Astrocyte (in vitro differentiated cells and primary cell): ENCODE results near the gene TM2D3. TPM values are rescaled to one million over a fixed set of nuclear protein-coding genes. Genes with fewer than 3 reads are reported as not detected.

Experiments
- DNase-seq: peaks from one replicate; pipeline ENCODE4 v3.0.0-alpha.2; 2010; ENCODE audit warnings: low read depth
- FAIRE-seq: peaks from 2 replicates; lab custom pipeline; 2011; peaks lifted over from hg19 to GRCh38; lab: Jason Lieb, UNC
- H2AFZ ChIP-seq: 2 replicates; pipeline ENCODE4 v1.6.0; 2012; ENCODE audit warnings: low read depth, low read length, inconsistent platforms
- H3K27ac ChIP-seq: 2 replicates; pipeline ENCODE4 v1.5.1; 2011; ENCODE audit warnings: low read depth, low read length, inconsistent platforms
- H3K27me3 ChIP-seq: 2 replicates; pipeline ENCODE4 v1.6.0; 2011; ENCODE audit warnings: low read length, inconsistent platforms; ENCODE audit not compliant: insufficient read depth
- H3K36me3 ChIP-seq: 2 replicates; pipeline ENCODE4 v1.5.1; 2011; ENCODE audit warnings: low read length, inconsistent platforms; ENCODE audit not compliant: insufficient read depth
- H3K4me1 ChIP-seq: 2 replicates; pipeline ENCODE4 v1.5.1; 2011; ENCODE audit warnings: low read length, inconsistent platforms; ENCODE audit not compliant: insufficient read depth
- H3K4me2 ChIP-seq: 2 replicates; pipeline ENCODE4 v1.6.0; 2012; ENCODE audit warnings: low read length, inconsistent platforms
- H3K4me3 ChIP-seq: 2 replicates; pipeline ENCODE4 v1.5.1; 2011; ENCODE audit warnings: low read depth, mild to moderate bottlenecking, low read length, inconsistent platforms; ENCODE audit not compliant: insufficient read depth
- H3K79me2 ChIP-seq: 2 replicates; pipeline ENCODE4 v1.6.0; 2012; ENCODE audit warnings: mild to moderate bottlenecking, low read length, inconsistent platforms; ENCODE audit not compliant: insufficient read depth
- H3K9ac ChIP-seq: 2 replicates; pipeline ENCODE4 v1.6.0; 2012; ENCODE audit warnings: mild to moderate bottlenecking, low read length, inconsistent platforms
- H3K9me3 ChIP-seq: 2 replicates; pipeline ENCODE4 v1.5.1; 2012; ENCODE audit warnings: low read depth, mild to moderate bottlenecking, low read length, inconsistent platforms; ENCODE audit not compliant: insufficient read depth
- H4K20me1 ChIP-seq: 2 replicates; pipeline ENCODE4 v1.6.0; 2012; ENCODE audit warnings: low read length, inconsistent platforms; ENCODE audit not compliant: insufficient read depth
- H3K27ac Mint-ChIP-seq: one replicate; pipeline ENCODE4 v1.8.0; 2021; ENCODE audit warnings: mild to moderate bottlenecking, mixed read lengths; ENCODE audit not compliant: unreplicated experiment
- H3K27me3 Mint-ChIP-seq: one replicate; pipeline ENCODE4 v1.8.0; 2021; ENCODE audit warnings: low read depth, mixed read lengths; ENCODE audit not compliant: unreplicated experiment
- H3K36me3 Mint-ChIP-seq: one replicate; pipeline ENCODE4 v1.8.0; 2021; ENCODE audit warnings: low read depth, mixed read lengths; ENCODE audit not compliant: unreplicated experiment
- H3K4me1 Mint-ChIP-seq: one replicate; pipeline ENCODE4 v1.8.0; 2021; ENCODE audit warnings: low read depth, mixed read lengths; ENCODE audit not compliant: unreplicated experiment
- H3K4me3 Mint-ChIP-seq: one replicate; pipeline ENCODE4 v1.8.0; 2021; ENCODE audit warnings: mild to moderate bottlenecking, moderate library complexity, mixed read lengths; ENCODE audit not compliant: unreplicated experiment
- H3K9me3 Mint-ChIP-seq: one replicate; pipeline ENCODE4 v1.8.0; 2021; ENCODE audit warnings: mild to moderate bottlenecking, mixed read lengths; ENCODE audit not compliant: unreplicated experiment
- CTCF ChIP-seq: IDR thresholded peaks from 2 replicates; pipeline ENCODE4 v1.5.1; 2011; ENCODE audit warnings: low read depth, mild to moderate bottlenecking, inconsistent platforms, low read length, moderate library complexity; ENCODE audit not compliant: insufficient read depth
- EZH2 ChIP-seq: IDR thresholded peaks from 2 replicates; pipeline ENCODE4 v1.6.1; 2012; ENCODE audit warnings: mild to moderate bottlenecking, low read length, inconsistent platforms; ENCODE audit not compliant: insufficient read depth
- total RNA-seq: library from RNA; stranded (reverse); gene quantifications from 2 replicates; pipeline ENCODE4 v1.2.1, GENCODE V29; 2021

Gene TM2D3
- total RNA-seq, 1 donor from 2014 or later = 28.1 TPM

- Mint-ChIP-seq H3K9me3 (no peaks in the 10 kb centered on the region), H3K27ac (no peak overlapping the region), H3K36me3 (no peaks in the 10 kb centered on the region), H3K4me3 (no peak overlapping the region), H3K27me3 (peaks cover 31% of the 10 kb centered on the region), H3K4me1 (no peaks in the 10 kb centered on the region)
- Histone ChIP-seq H4K20me1 (no peaks in the 10 kb centered on the region), H3K36me3 (no peaks in the 10 kb centered on the region), H3K4me2 (no peak overlapping the region), H3K4me1 (no peaks in the 10 kb centered on the region), H3K4me3 (no peak overlapping the region), H3K27me3 (peaks cover 2% of the 10 kb centered on the region), H3K9ac (no peak overlapping the region), H3K79me2 (no peaks in the 10 kb centered on the region), H2AFZ (no peak overlapping the region), H3K9me3 (no peaks in the 10 kb centered on the region), H3K27ac (no peak overlapping the region)
- no peak for DNase-seq
- no peak for FAIRE-seq
- TF ChIP-seq CTCF (no peak), EZH2 (no peak)
Observed at GRCh38 chr15:101609742-101610610, 42.2 kb downstream of the TM2D3 start.

GRCh38 chr15:101608201-101608600, 44.0 kb downstream of the TM2D3 start:
- H3K27me3 ChIP-seq = no peaks in the 10 kb centered on the region
- no peaks in the 10 kb centered on the region for H3K36me3 ChIP-seq
- TF ChIP-seq EZH2 = no peak
- TF ChIP-seq CTCF = no peak
- no peak overlapping the region for H3K9ac ChIP-seq
- peaks cover 3% of the 10 kb centered on the region for H3K9me3 Mint-ChIP-seq
- no peaks in the 10 kb centered on the region for H3K4me1 ChIP-seq
- peaks cover 2% of the 10 kb centered on the region for H3K36me3 Mint-ChIP-seq
- FAIRE-seq (no peak), DNase-seq (no peak)
- no peak overlapping the region for H3K4me3 ChIP-seq
- H3K4me2 ChIP-seq = no peak overlapping the region
- H3K4me1 Mint-ChIP-seq = no peaks in the 10 kb centered on the region
- H3K27me3 Mint-ChIP-seq = peaks cover 28% of the 10 kb centered on the region
- no peak overlapping the region for H2AFZ ChIP-seq
- H3K27ac ChIP-seq = no peak overlapping the region
- H3K9me3 ChIP-seq = peaks cover 2% of the 10 kb centered on the region
- no peak overlapping the region for H3K4me3 Mint-ChIP-seq
- no peaks in the 10 kb centered on the region for H4K20me1 ChIP-seq
- H3K79me2 ChIP-seq = no peaks in the 10 kb centered on the region
- no peak overlapping the region for H3K27ac Mint-ChIP-seq

- Histone ChIP-seq H3K4me3 (no peak overlapping the region), H3K4me1 (no peaks in the 10 kb centered on the region), H3K79me2 (no peaks in the 10 kb centered on the region), H3K36me3 (no peaks in the 10 kb centered on the region), H3K9me3 (peaks cover 2% of the 10 kb centered on the region), H3K9ac (no peak overlapping the region), H3K4me2 (no peak overlapping the region), H4K20me1 (no peaks in the 10 kb centered on the region), H3K27me3 (no peaks in the 10 kb centered on the region), H3K27ac (no peak overlapping the region), H2AFZ (no peak overlapping the region)
- no peak for FAIRE-seq
- TF ChIP-seq EZH2 (no peak), CTCF (no peak)
- DNase-seq = no peak
- Mint-ChIP-seq H3K36me3 (peaks cover 2% of the 10 kb centered on the region), H3K4me3 (no peak overlapping the region), H3K27ac (no peak overlapping the region), H3K27me3 (peaks cover 22% of the 10 kb centered on the region), H3K9me3 (peaks cover 3% of the 10 kb centered on the region), H3K4me1 (no peaks in the 10 kb centered on the region)
Observed at GRCh38 chr15:101607108-101607507, 45.1 kb downstream of the TM2D3 start.
